Neuronal stem cell (in vitro differentiated cells): ENCODE data around the gene LRRC59.

Source experiments
- DNase-seq: peaks from one replicate; pipeline ENCODE4 v3.0.0-alpha.2; 2013; ENCODE audit warnings: low spot score
- H2AFZ ChIP-seq: one replicate; pipeline ENCODE4 v1.6.1; 2013; ENCODE audit warnings: mild to moderate bottlenecking, low read length, inconsistent platforms
- H2AK5ac ChIP-seq: 2 replicates; pipeline ENCODE4 v1.6.1; 2013; ENCODE audit warnings: low read depth, mild to moderate bottlenecking, inconsistent platforms, low read length, moderate library complexity, mixed read lengths
- H2BK120ac ChIP-seq: 2 replicates; pipeline ENCODE4 v1.6.1; 2013; ENCODE audit warnings: low read depth, mild to moderate bottlenecking, inconsistent platforms, low read length, moderate library complexity, mixed read lengths
- H2BK12ac ChIP-seq: one replicate; pipeline ENCODE4 v1.6.1; 2013; ENCODE audit warnings: low read length, inconsistent platforms
- H2BK15ac ChIP-seq: 2 replicates; pipeline ENCODE4 v1.6.1; 2013; ENCODE audit warnings: mild to moderate bottlenecking, low read length, inconsistent platforms, mixed read lengths
- H2BK5ac ChIP-seq: one replicate; pipeline ENCODE4 v1.6.1; 2013; ENCODE audit warnings: inconsistent platforms, mild to moderate bottlenecking, low read length, moderate library complexity
- H3K14ac ChIP-seq: one replicate; pipeline ENCODE4 v1.6.1; 2013; ENCODE audit warnings: low read length, inconsistent platforms
- H3K18ac ChIP-seq: 2 replicates; pipeline ENCODE4 v1.6.1; 2013; ENCODE audit warnings: low read length, inconsistent platforms
- H3K23ac ChIP-seq: 2 replicates; pipeline ENCODE4 v1.6.1; 2013; ENCODE audit warnings: low read depth, mild to moderate bottlenecking, mixed read lengths, low read length, inconsistent platforms; ENCODE audit not compliant: poor library complexity
- H3K27ac ChIP-seq: replicated peaks from 3 replicates; pipeline ENCODE4 v1.5.1; 2013; ENCODE audit warnings: low read length, inconsistent platforms
- H3K27me3 ChIP-seq, 3 experiments: 2 replicates each; pipeline ENCODE4 v1.6.1; 2013; ENCODE audit warnings: low read length in 3 of 3, mild to moderate bottlenecking in 2 of 3, inconsistent platforms in 1 of 3, low read depth in 1 of 3, mixed read lengths in 1 of 3, moderate library complexity in 1 of 3; ENCODE audit not compliant: control insufficient read depth in 3 of 3, insufficient read depth in 3 of 3
- H3K36me3 ChIP-seq, 2 donors: replicated peaks in 1 of 2; 2 replicates each; pipeline ENCODE4 v1.6.1; 2013; ENCODE audit warnings: low read length in 2 of 2; ENCODE audit not compliant: control insufficient read depth in 2 of 2, insufficient read depth in 2 of 2
- H3K4ac ChIP-seq: 2 replicates; pipeline ENCODE4 v1.6.1; 2013; ENCODE audit warnings: inconsistent platforms, mild to moderate bottlenecking, low read length, moderate library complexity
- H3K4me1 ChIP-seq, 2 donors: 1 replicate in 1 of 2; 2 replicates in 1 of 2; pipeline ENCODE4 v1.6.1; 2013; ENCODE audit warnings: low read length in 2 of 2, low read depth in 1 of 2; ENCODE audit not compliant: control insufficient read depth in 2 of 2, insufficient read depth in 1 of 2
- H3K4me2 ChIP-seq: one replicate; pipeline ENCODE4 v1.6.1; 2013; ENCODE audit warnings: mild to moderate bottlenecking, low read length, inconsistent platforms; ENCODE audit not compliant: insufficient read depth, poor library complexity, severe bottlenecking
- H3K4me3 ChIP-seq, 2 donors: 2 replicates each; pipeline ENCODE4 v1.5.1; 2013; ENCODE audit warnings: low read length in 2 of 2, mild to moderate bottlenecking in 2 of 2, inconsistent platforms in 1 of 2, moderate library complexity in 1 of 2
- H3K79me1 ChIP-seq: one replicate; pipeline ENCODE4 v1.6.1; 2013; ENCODE audit warnings: low read depth, mild to moderate bottlenecking, inconsistent platforms, low read length, moderate library complexity
- H3K9ac ChIP-seq: one replicate; pipeline ENCODE4 v1.6.1; 2013; ENCODE audit warnings: mild to moderate bottlenecking, low read depth, low read length, inconsistent platforms; ENCODE audit not compliant: poor library complexity
- H3K9me3 ChIP-seq, 2 donors: replicated peaks in 1 of 2; 2 replicates each; pipeline versions ENCODE3 to v1.6.1; 2013; ENCODE audit warnings: low read length in 2 of 2, mild to moderate bottlenecking in 2 of 2, inconsistent platforms in 1 of 2, low read depth in 1 of 2, mixed read lengths in 1 of 2, moderate library complexity in 1 of 2; ENCODE audit not compliant: control insufficient read depth in 2 of 2, insufficient read depth in 1 of 2
- H4K8ac ChIP-seq: one replicate; pipeline ENCODE4 v1.6.1; 2013; ENCODE audit warnings: low read depth, mild to moderate bottlenecking, inconsistent platforms, low read length, moderate library complexity
- H4K91ac ChIP-seq: one replicate; pipeline ENCODE4 v1.6.1; 2013; ENCODE audit warnings: low read length, low read depth, mild to moderate bottlenecking, inconsistent platforms; ENCODE audit not compliant: poor library complexity
- WGBS, 2 donors: extraction: QIAGEN DNeasy Blood & Tissue Kit; methylation state at CpG; one replicate each; pipeline ENCODE4 v1.1.7; 2013; ENCODE audit warnings: missing lambda C conversion rate in 2 of 2, mixed read lengths in 1 of 2; ENCODE audit not compliant: insufficient read length in 2 of 2, insufficient replicate concordance in 1 of 2; ENCODE audit errors: extremely low coverage in 2 of 2; 5-methylcytosine and 5-hydroxymethylcytosine counted together

Gene LRRC59

DNA sequence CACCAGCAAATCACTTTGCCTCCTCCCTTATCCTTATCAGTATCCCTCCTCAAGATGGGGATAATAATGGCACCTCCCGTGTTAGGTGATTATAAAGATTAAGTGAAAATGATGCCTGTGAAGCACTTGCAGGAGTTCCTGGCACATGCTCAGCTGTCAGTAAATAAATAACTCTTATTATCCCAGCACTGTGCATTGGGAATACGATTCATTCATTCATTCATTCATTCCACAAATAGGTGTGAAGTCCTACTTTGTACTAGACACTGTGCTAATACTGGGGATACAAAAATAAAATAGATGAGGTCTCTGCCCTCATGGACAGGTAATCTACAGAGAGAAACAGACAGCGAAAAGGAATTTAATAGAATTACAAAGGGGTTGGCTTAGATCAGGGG lies 49.4 kb downstream of the LRRC59 start:
- Histone ChIP-seq H3K4ac (no peak overlapping the region), H3K18ac (no peak overlapping the region), H2BK120ac (no peak overlapping the region), H3K79me1 (peaks cover 12% of the 10 kb centered on the region), H3K27ac (no peak overlapping the region), H3K4me2 (no peak overlapping the region), H3K9ac (no peak overlapping the region), H3K27me3 (peaks cover 0 to 16% (median 8%) of the 10 kb centered on the region in 3 experiments), H4K8ac (no peak overlapping the region), H2BK15ac (no peak overlapping the region), H3K36me3 (peaks cover 7 to 15% of the 10 kb centered on the region in 2 donors), H2BK12ac (no peak overlapping the region), H4K91ac (no peak overlapping the region), H3K14ac (no peak overlapping the region), H3K23ac (no peak overlapping the region), H3K4me1 (peaks cover 15 to 21% of the 10 kb centered on the region in 2 donors), H2AFZ (no peak overlapping the region), H2BK5ac (no peak overlapping the region), H2AK5ac (no peak overlapping the region), H3K4me3 (peak overlapping the region in 1 of 2 donors; percentile 99), H3K9me3 (peaks cover 0 to 2% of the 10 kb centered on the region in 2 donors)
- WGBS, 2 donors: no CpG with 5 or more reads among the region's 3 CpGs
- DNase-seq: no peak

DNA sequence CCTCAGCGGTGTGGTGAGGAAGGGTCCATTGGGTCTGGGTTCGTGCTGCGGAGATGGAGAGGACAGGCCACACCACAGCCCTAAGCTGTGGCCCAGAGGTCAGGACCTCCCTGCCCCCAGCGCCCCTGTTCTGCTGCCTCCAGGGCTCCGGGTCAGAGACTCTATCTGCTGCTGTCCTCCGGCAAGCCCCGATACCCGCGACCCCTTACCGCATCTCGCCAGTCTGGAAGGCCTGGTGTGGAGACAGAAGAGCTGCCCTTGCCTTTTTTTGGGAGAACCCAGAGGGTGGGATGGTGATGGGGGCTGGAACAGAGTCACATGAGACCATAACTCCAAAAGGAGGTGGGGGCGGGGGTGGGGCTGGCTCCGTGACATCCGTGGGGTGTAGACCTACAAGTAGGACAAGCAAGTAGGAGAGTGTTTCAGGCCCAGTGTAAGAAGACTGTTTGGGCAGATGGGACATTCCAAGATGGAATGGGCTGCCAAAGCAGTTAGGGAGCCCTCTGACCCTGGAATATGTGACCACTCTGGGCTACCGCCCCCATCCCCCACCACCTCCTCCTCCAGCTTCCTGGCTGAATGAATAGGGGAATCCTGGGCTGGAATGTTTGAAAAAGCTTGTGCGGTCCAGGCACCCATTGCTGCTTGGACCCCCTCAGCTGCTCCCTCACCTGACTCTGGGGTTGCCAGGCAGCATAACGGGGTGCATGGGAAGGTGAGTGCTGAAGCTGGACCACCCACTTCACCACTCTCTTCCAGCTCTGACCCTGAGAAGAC lies 50.0 kb downstream of the LRRC59 start:
- no peak overlapping the region for H3K27ac ChIP-seq

GRCh38 chr17:50346313-50347116 lies 50.8 kb downstream of the LRRC59 start:
- Histone ChIP-seq H4K8ac (no peak overlapping the region), H3K4me1 (peaks cover 15 to 21% of the 10 kb centered on the region in 2 donors), H3K18ac (peak overlapping the region; percentile 99), H3K27ac (peak overlapping the region; percentile 71), H2BK12ac (peak overlapping the region; percentile 96), H2BK120ac (peak overlapping the region; percentile 51), H3K27me3 (peaks cover 0 to 18% (median 8%) of the 10 kb centered on the region in 3 experiments), H3K4ac (peak overlapping the region; percentile 96), H2AK5ac (peak overlapping the region; percentile 88), H3K9me3 (peaks cover 0 to 2% of the 10 kb centered on the region in 2 donors), H3K4me3 (peak overlapping the region; percentile 98 to 99), H3K79me1 (peaks cover 10% of the 10 kb centered on the region), H4K91ac (no peak overlapping the region), H2BK15ac (peak overlapping the region; percentile 50), H3K36me3 (peaks cover 2% of the 10 kb centered on the region in 2 donors), H3K9ac (peak overlapping the region; percentile 96), H2AFZ (peak overlapping the region; percentile 99), H3K14ac (peak overlapping the region; percentile 98), H2BK5ac (peak overlapping the region; percentile 88), H3K4me2 (peak overlapping the region; percentile 92), H3K23ac (peak overlapping the region; percentile 98)
- no peak for DNase-seq
- no CpG with 5 or more reads among the region's 57 CpGs for WGBS, 2 donors

More for the DNA sequence above, 50.0 kb downstream of the LRRC59 start:
- H2BK15ac ChIP-seq: peak overlapping the region; percentile 50
- no CpG with 5 or more reads among the region's 17 CpGs for WGBS, 2 donors
- no peak overlapping the region for H2BK120ac ChIP-seq
- peaks cover 6 to 9% of the 10 kb centered on the region in 2 donors for H3K36me3 ChIP-seq
- peaks cover 0 to 2% of the 10 kb centered on the region in 2 donors for H3K9me3 ChIP-seq
- H2AFZ ChIP-seq: peak overlapping the region; percentile 99
- H4K91ac ChIP-seq: no peak overlapping the region
- H3K4me3 ChIP-seq: peak overlapping the region; percentile 98 to 99
- no peak overlapping the region for H4K8ac ChIP-seq
- H3K4me1 ChIP-seq: peaks cover 15 to 21% of the 10 kb centered on the region in 2 donors
- H3K4ac ChIP-seq: peak overlapping the region; percentile 29
- H2BK12ac ChIP-seq: peak overlapping the region; percentile 96
- H3K27me3 ChIP-seq: peaks cover 0 to 18% (median 8%) of the 10 kb centered on the region in 3 experiments
- peak overlapping the region; percentile 92 for H3K4me2 ChIP-seq
- peak overlapping the region; percentile 99 for H3K18ac ChIP-seq
- H3K14ac ChIP-seq: no peak overlapping the region
- peak overlapping the region; percentile 96 for H3K9ac ChIP-seq
- H2AK5ac ChIP-seq: peak overlapping the region; percentile 88
- peaks cover 12% of the 10 kb centered on the region for H3K79me1 ChIP-seq
- peak overlapping the region; percentile 98 for H3K23ac ChIP-seq
- H2BK5ac ChIP-seq: peak overlapping the region; percentile 88
- DNase-seq: no peak
